ENCODE measurements around the gene RILPL1.

- TF ChIP-seq CTCF (IDR thresholded peaks at IDR 0.05 in 2 of 3, conservative IDR thresholded peaks at IDR 0.05 in 1 of 3; ENCODE audit: control insufficient read depth in 2 of 3, extremely low read depth in 1 of 3, insufficient read depth in 1 of 3, low read depth in 3 of 3, low read length in 3 of 3) (no peak), NFYB (IDR thresholded peaks at IDR 0.05; ENCODE audit: insufficient read depth, low read depth, low read length) (no peak), MYC (IDR thresholded peaks at IDR 0.05; ENCODE audit: insufficient read depth, insufficient read length, insufficient replicate concordance, low read length, severe bottlenecking) (no peak), ELK1 (IDR thresholded peaks at IDR 0.05; ENCODE audit: low read depth, low read length) (no peak), FOXM1 (IDR thresholded peaks at IDR 0.05; ENCODE audit: low read depth, low read length) (no peak), POLR2AphosphoS5 (IDR thresholded peaks at IDR 0.05; ENCODE audit: low read length) (no peak), HDGF (IDR thresholded peaks at IDR 0.05) (no peak), CEBPB (IDR thresholded peaks at IDR 0.05; ENCODE audit: borderline replicate concordance in 1 of 2, low read depth in 2 of 2, low read length in 2 of 2) (no peak)
Measured at GRCh38 chr12:123499332-123499731, 34.2 kb downstream of the RILPL1 start.

Measured in GM12878 (cell line).